GM12873 (cell line): ENCODE data around the gene ATP7A.

ENCODE experiments used
- CTCF ChIP-seq: IDR thresholded peaks from 2 replicates; pipeline ENCODE4 v1.5.1; 2012; ENCODE audit warnings: low read depth, mild to moderate bottlenecking, moderate library complexity, low read length, control low read depth; ENCODE audit not compliant: insufficient read depth; ENCODE audit errors: missing control alignments

ATP7A gene

GRCh38 chrX:77969538-77969937 lies 59.0 kb downstream of the ATP7A start, which contains the start of gene PGAM4:
PGAM4 (minus strand) TSS chrX:77969638; CDS start chrX:77969638, 0 bp downstream.
- TF ChIP-seq CTCF, result no peak

- no peak for TF ChIP-seq CTCF
Observed at GRCh38 chrX:77975755-77976154, 65.3 kb downstream of the ATP7A start.

GRCh38 chrX:77977095-77977494 lies 66.6 kb downstream of the ATP7A start:
- TF ChIP-seq CTCF, result no peak

GRCh38 chrX:77977518-77977917 lies 67.0 kb downstream of the ATP7A start:
- no peak for TF ChIP-seq CTCF

- no peak for TF ChIP-seq CTCF
Observed at GRCh38 chrX:77979870-77980269, 69.4 kb downstream of the ATP7A start.

GRCh38 chrX:78011846-78012245 lies 101.4 kb downstream of the ATP7A start:
- TF ChIP-seq CTCF, result no peak

GRCh38 chrX:78019586-78020483 lies 109.3 kb downstream of the ATP7A start:
- TF ChIP-seq CTCF, result no peak
